AG09309 (cell line): Measurements from ENCODE around the gene CCNF.
A peak's percentile ranks its signal among the peaks of the same experiment; 100 is the strongest.

Experiments used
- DNase-seq: peaks from one replicate; pipeline ENCODE4 v3.0.0-alpha.2; 2010; ENCODE audit warnings: low read depth
- H3K4me3 ChIP-seq: 2 replicates; pipeline ENCODE4 v1.5.1; 2011; ENCODE audit warnings: mild to moderate bottlenecking, low read depth, low read length, moderate library complexity; ENCODE audit not compliant: control insufficient read depth
- TF ChIP-seq, protein P1 (sequence below): IDR thresholded peaks from 2 replicates; pipeline ENCODE4 v1.5.1; 2011; ENCODE audit warnings: mild to moderate bottlenecking, low read depth, low read length, inconsistent platforms; ENCODE audit not compliant: insufficient read depth, control insufficient read depth; ENCODE audit errors: missing control alignments

The CCNF gene

DNA sequence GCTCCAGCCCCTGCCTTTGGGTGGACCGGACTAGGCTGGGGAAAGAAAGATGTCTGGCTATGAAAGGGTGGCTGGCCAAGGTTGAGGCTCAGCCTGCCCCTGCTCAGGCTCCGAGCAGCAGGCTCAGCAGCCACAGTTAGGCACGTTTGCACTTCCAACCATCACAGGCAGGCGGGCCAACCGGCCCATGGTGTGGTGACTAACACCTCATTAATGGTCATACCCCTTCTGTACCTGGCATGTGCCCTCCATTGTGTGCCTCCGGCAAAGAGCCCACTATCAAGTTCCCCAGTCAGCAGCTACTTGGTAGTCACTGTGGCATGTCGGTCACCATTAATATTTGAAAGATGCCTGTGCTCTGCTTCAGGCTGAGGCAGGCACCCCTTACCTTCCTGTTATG is 52.4 kb downstream of the CCNF start:
- TF ChIP-seq, protein P1, sequence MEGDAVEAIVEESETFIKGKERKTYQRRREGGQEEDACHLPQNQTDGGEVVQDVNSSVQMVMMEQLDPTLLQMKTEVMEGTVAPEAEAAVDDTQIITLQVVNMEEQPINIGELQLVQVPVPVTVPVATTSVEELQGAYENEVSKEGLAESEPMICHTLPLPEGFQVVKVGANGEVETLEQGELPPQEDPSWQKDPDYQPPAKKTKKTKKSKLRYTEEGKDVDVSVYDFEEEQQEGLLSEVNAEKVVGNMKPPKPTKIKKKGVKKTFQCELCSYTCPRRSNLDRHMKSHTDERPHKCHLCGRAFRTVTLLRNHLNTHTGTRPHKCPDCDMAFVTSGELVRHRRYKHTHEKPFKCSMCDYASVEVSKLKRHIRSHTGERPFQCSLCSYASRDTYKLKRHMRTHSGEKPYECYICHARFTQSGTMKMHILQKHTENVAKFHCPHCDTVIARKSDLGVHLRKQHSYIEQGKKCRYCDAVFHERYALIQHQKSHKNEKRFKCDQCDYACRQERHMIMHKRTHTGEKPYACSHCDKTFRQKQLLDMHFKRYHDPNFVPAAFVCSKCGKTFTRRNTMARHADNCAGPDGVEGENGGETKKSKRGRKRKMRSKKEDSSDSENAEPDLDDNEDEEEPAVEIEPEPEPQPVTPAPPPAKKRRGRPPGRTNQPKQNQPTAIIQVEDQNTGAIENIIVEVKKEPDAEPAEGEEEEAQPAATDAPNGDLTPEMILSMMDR = no peak
- no peak for DNase-seq
- H3K4me3 ChIP-seq = no peak overlapping the region

DNA sequence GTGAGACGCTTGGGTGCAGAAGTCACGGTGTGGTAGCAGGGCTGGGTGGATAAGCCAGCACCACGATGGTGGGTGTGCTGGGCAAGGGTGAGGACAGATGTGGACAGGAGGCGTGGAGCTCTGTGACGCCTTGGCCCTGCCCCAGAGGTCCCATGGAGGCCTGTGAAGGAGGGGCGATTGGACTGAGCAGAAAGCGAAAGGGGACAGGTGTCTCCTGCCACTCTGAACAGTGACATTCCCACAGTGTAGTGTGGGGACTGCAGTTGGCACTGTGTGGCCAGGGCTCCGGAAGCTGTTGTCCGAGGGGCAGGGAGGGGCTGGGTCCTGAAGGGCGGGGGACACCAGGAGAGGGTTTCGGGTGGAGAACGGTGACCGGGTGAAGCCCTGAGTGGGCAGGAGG is 53.0 kb downstream of the CCNF start:
- no peak overlapping the region; the same call in 1 of the 2 replicates for H3K4me3 ChIP-seq
- TF ChIP-seq, protein P1 = no peak
- DNase-seq = no peak

DNA sequence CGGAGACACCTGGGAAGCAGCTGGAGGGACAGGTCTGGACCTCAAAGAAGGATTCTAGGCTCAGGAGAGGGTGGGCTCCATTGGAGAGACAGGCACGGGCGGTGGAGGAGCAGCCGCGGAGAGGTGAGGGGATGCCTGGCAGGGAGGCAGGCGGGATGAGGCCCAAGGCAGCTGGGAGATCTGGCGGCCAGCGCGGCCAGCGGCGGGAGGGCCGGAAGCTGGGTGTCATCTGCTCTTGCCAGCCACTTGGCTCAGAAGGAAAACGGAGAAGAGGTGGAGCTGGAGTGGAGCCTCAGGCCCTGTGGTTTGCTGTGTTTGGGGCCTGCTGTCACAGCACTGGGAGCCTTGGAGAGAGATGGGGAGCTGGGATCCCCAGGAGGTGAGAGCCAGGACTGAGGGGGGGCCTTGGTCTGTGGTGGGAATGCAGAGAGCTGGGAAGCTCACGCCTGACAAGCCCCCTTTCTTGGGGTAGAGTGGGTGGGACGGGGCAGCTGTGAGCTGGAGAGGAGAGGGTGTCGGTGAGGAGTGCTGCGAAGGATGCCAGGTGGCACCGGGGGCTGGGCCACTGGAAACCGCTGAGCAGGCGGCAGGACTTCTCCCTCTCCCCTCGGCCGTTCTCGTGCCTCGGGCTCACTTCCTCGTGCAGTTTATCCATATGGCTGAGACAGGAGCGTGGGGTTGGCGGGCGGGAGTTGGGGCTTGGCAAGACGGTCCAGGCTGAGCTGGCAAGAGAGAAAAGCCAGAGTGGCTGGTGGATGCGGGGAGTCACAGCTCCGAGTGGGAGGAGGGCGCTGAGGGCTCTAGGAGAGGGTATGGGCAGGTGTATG is 53.7 kb downstream of the CCNF start:
- peak; percentile 41 for DNase-seq
- peak overlapping the region; percentile 46 for H3K4me3 ChIP-seq
- TF ChIP-seq, protein P1 = no peak

DNA sequence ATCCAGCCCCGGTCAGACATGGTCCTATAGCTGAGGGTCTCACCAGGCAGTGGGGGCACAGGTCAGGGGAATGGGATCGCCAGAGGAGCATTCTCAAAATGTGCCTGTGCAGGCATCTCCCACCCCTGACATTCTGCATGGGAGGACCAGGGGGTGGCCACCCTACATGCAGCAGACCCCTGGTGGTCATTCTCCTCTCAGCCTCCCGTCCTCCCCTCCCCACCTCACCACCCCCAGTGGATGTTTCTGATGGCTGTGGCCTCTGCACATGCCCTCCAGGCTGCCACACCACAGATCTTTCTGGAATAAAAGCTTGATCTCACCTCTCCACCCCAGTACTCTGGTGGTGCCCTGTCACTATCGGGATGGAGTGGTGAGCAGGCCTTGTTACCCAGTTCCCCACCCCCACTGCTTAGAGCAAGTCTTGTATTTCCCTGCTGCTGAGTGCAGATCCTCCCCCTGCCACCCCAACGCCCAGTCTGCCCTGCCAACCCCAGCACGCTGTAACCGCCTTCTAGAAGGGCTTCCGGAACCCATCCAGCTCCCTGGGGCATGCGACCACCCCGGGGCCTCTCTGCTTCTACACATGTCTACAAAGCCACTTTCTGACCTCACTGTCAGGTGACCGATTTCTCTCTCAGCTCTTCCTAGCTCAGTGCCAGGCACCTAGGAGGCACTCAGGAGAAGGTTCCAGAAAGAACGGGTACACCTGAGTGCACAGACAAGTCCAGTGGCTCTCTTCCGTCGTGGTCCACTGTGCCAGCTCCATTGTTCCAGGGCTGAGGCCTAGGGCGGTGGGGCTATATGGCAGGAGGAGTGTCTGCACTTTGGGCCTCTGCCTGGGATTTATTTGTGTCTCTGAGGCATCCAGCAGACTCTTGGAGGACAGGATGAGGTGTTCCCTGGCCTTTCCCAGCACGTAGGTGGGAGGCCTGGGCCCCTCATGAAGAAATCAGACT is 55.0 kb downstream of the CCNF start:
- DNase-seq = no peak
- H3K4me3 ChIP-seq = no peak overlapping the region
- TF ChIP-seq, protein P1 = no peak

DNA sequence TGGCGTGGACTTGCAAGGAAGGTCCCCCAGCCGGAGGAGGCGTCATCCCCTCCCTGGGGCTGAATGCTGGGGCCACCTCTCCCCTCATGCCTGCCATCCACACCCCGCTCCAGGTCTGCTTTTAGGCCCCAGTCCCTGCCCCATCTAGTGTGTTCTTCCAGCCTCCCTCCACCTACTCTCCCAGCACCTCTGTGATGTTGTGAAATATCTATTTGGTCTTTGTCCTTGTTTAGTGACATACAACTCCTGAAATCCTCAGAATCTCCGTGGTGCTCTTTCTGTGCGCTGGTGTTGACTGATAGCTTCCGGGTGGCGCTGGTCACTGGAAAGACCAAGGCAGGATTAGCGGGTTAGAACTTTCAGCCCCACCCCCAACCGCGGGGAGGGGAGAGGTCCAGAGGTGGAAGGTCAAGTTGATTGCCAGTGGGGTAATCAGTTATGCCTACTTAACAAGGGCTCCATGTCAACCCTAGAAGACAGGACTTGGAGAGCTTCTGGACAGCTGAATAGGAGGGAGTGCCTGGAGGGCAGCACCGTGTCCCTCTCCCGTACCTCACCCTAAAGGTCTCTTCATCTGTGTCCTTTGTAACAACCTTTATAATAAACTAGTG is 55.8 kb downstream of the CCNF start:
- no peak for DNase-seq
- TF ChIP-seq, protein P1 = no peak
- no peak overlapping the region for H3K4me3 ChIP-seq

DNA sequence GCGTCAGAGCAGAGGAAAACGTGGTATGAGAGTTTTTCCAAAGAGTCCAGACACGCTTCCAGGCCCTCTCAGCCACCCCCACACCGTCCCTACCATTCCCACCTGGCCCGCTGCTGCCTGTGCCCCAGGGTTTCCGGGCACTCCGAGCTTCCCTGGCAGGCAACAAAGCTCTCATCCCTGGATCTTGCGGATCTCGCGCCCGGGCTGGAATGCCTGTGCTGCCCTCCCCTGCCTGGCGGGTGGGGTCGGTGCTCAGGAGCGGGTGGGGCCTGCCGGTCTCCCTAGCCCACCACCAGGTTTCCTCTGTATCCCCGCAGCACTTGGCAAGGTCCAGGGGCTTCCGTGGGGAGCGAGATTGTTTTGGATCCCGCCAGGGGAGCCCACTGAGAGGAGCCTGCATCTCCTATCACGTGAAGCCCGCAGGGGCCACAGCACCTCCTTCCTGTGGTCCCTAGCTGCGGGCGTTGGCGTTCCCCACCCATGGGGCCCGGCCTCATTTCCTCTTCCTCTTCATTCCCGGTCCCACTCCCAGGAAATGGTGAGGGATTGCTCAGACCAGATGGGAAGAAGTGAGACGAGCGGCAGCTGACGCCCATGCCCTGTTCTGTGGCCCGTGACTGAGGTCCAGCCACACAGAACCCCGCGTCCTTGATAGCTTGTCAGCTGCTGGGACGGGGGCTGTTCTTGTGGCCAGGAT is 56.7 kb downstream of the CCNF start:
- DNase-seq = no peak
- TF ChIP-seq, protein P1 = no peak
- no peak overlapping the region for H3K4me3 ChIP-seq
